ENCODE data around the gene TYSND1.
A peak's percentile ranks its signal among the peaks of the same experiment; 100 is the strongest.

The TYSND1 gene

DNA sequence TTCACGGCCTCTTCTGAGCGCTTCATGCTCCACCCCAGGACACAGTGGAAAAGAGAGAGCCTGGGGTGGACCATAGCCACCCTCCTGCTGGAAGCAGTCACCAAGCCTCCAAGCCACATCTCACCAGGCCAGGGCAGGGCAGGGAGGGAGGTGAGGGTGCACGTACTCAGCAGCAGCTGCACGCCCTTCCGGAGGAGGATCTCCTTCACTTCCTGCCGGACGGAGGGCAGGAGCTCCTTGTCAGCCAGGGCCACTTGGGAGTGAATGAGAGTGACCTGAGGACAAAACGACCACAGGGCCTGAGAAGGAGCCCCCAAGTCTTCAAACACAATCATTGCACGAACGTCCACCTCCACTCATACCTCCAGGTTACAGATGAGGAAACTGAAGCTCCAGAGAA is 28.9 kb downstream of the TYSND1 start:
- H3K27ac Mint-ChIP-seq = no peak overlapping the region
- no peaks in the 10 kb centered on the region for H3K4me1 Mint-ChIP-seq
- no peaks in the 10 kb centered on the region for H3K9me3 Mint-ChIP-seq
- no peak for TF ChIP-seq CTCF (IDR thresholded peaks at IDR 0.05; ENCODE audit: unreplicated experiment in 3 of 3)
- H3K4me3 Mint-ChIP-seq = no peak overlapping the region
- H3K27me3 Mint-ChIP-seq (ENCODE audit: low read depth) = no peaks in the 10 kb centered on the region
- H3K36me3 Mint-ChIP-seq (ENCODE audit: low read depth) = peaks cover 15% of the 10 kb centered on the region

DNA sequence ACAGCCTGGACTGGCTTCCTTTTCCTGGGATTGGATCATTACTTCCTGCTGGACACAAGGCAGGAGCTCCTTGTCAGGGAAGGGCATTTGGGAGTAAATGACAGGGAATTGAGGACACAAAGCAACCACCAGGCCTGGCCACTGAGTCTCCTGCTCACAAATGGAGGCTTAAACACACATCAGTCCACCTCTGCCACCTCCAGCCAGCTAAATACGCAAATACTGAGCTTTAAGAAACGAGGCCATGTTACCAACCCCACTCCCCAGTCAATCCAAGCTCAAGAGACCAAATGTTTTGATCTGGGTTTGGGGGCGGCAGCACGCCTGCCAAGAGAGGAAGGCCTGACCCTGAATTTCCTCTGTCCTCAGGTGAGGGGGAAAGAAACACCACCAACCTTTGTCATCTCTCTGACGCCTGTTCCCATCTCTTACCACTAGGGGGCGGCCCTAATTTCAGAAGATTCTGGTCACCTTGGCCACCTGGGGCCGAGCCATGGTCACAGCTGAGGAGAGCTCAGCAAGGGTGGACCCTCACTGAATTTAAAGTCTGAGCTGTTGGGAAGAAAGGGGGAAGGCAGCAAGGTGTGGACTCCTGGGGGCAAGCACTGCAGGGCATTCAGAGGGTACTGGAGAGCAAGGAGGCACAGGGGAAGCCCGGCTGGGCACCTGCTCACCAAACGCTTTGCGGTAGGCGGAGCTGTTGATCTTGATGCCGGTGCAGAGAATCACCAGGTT is 30.4 kb downstream of the TYSND1 start:
- no peak overlapping the region for H3K27ac Mint-ChIP-seq
- no peaks in the 10 kb centered on the region for H3K9me3 Mint-ChIP-seq
- H3K36me3 Mint-ChIP-seq (ENCODE audit: low read depth) = peaks cover 26% of the 10 kb centered on the region
- no peaks in the 10 kb centered on the region for H3K4me1 Mint-ChIP-seq
- H3K4me3 Mint-ChIP-seq = no peak overlapping the region
- TF ChIP-seq CTCF (IDR thresholded peaks at IDR 0.05; ENCODE audit: unreplicated experiment in 3 of 3) = peak; percentile 77 to 80 (median 79)
- no peaks in the 10 kb centered on the region for H3K27me3 Mint-ChIP-seq (ENCODE audit: low read depth)

DNA sequence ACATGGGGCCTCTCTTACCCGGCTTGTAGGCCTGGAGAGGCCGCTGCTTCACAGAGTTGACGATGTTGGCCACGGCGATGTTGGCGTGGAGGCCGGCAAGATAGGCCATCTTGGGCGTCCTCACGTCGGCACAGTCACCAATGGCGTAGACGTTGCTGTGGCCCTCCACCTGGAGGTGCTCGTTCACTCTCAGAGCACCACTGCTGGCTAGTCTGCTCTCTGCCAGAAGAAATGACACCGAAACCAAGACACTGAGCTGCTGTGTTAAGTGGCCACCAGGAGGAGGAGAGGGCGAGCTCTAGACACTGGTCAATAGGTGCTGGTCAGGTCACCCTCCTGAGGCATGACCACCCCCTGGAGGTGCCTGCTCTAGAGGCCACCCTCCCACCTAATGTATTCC is 31.6 kb downstream of the TYSND1 start:
- Mint-ChIP-seq H3K4me1 (no peaks in the 10 kb centered on the region), H3K36me3 (ENCODE audit: low read depth) (peaks cover 31% of the 10 kb centered on the region), H3K9me3 (no peaks in the 10 kb centered on the region), H3K27ac (no peak overlapping the region), H3K27me3 (ENCODE audit: low read depth) (no peaks in the 10 kb centered on the region), H3K4me3 (no peak overlapping the region)
- TF ChIP-seq CTCF (IDR thresholded peaks at IDR 0.05; ENCODE audit: unreplicated experiment in 3 of 3) = no peak

GRCh38 chr10:70112071-70112470 is 34.4 kb downstream of the TYSND1 start:
- no peak overlapping the region for H3K4me3 Mint-ChIP-seq
- H3K9me3 Mint-ChIP-seq = no peaks in the 10 kb centered on the region
- H3K4me1 Mint-ChIP-seq = no peaks in the 10 kb centered on the region
- H3K27ac Mint-ChIP-seq = no peak overlapping the region
- peaks cover 47% of the 10 kb centered on the region for H3K36me3 Mint-ChIP-seq (ENCODE audit: low read depth)
- no peaks in the 10 kb centered on the region for H3K27me3 Mint-ChIP-seq (ENCODE audit: low read depth)
- no peak for TF ChIP-seq CTCF (IDR thresholded peaks at IDR 0.05; ENCODE audit: unreplicated experiment in 3 of 3)

GRCh38 chr10:70111496-70111895 is 35.0 kb downstream of the TYSND1 start:
- TF ChIP-seq CTCF (IDR thresholded peaks at IDR 0.05; ENCODE audit: unreplicated experiment in 3 of 3) = no peak

DNA sequence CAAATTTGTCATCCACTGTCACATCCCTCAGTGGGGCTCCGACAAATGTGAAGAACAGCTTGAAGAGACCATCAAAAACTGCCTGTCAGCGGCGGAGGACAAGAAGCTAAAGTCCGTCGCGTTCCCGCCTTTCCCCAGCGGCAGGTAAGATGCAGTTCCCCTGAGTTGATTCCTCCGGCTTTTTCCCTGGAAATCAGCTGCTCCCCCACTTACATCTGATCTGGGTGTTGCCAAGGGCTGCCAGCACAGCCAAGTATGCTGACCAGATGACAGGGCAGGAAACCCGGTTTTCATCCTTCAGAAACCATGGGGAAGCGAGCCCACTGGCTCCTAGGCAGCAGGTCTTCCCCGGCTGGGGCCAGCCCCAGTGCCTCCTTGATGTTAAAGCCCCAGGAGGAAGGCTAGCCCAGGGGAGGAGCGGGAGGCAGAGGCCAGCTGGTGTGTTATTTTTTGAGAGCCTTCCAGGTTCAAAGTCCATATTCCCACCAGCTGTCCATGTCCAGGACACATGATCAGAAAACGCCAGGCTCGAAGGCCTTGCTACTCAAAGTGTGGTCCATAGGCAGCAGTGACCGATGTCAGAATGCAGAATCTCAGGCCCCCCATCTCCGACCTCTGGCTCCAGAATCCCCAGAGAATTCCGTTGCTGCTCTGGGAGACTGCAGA is 37.3 kb downstream of the TYSND1 start:
- no peak for TF ChIP-seq CTCF (IDR thresholded peaks at IDR 0.05; ENCODE audit: unreplicated experiment in 3 of 3)
- Mint-ChIP-seq H3K27ac (no peak overlapping the region), H3K4me3 (no peak overlapping the region), H3K36me3 (ENCODE audit: low read depth) (peaks cover 62% of the 10 kb centered on the region), H3K9me3 (no peaks in the 10 kb centered on the region), H3K4me1 (peaks cover 11% of the 10 kb centered on the region), H3K27me3 (ENCODE audit: low read depth) (no peaks in the 10 kb centered on the region)

More at GRCh38 chr10:70111496-70111895, 35.0 kb downstream of the TYSND1 start:
- Mint-ChIP-seq H3K36me3 (ENCODE audit: low read depth) (peaks cover 47% of the 10 kb centered on the region), H3K4me1 (no peaks in the 10 kb centered on the region), H3K27me3 (ENCODE audit: low read depth) (no peaks in the 10 kb centered on the region), H3K4me3 (no peak overlapping the region), H3K9me3 (no peaks in the 10 kb centered on the region), H3K27ac (no peak overlapping the region)

Measured in nephron (organoid).